Measurements from ENCODE around the gene XRCC5.

DNA sequence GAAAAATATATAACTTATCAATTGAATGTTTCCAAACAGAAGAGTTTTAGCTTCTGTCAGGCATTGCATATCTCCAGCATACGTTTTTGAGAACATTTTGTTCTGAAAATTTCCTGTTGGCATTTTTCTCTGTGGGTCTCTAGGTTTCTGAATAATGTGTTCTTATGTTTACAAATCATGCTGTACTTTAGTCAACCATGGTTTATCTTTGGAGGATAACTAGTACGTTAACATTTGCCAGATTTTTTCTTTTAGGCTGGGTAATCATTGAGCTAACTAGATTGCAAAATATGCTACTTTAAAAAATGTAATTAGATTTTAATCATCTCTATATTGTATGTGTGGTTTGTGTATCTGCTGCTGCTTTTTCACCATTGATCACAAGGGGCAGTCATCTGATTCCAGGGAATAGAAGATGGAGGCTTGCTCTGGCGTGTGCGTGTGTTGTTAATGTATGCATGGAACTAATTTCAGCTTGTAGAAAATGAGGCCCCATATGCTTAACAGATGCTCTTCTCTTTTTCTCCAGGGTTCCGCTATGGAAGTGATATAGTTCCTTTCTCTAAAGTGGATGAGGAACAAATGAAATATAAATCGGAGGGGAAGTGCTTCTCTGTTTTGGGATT is 21.3 kb downstream of the XRCC5 start:
- TF ChIP-seq, protein P1, sequence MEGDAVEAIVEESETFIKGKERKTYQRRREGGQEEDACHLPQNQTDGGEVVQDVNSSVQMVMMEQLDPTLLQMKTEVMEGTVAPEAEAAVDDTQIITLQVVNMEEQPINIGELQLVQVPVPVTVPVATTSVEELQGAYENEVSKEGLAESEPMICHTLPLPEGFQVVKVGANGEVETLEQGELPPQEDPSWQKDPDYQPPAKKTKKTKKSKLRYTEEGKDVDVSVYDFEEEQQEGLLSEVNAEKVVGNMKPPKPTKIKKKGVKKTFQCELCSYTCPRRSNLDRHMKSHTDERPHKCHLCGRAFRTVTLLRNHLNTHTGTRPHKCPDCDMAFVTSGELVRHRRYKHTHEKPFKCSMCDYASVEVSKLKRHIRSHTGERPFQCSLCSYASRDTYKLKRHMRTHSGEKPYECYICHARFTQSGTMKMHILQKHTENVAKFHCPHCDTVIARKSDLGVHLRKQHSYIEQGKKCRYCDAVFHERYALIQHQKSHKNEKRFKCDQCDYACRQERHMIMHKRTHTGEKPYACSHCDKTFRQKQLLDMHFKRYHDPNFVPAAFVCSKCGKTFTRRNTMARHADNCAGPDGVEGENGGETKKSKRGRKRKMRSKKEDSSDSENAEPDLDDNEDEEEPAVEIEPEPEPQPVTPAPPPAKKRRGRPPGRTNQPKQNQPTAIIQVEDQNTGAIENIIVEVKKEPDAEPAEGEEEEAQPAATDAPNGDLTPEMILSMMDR (IDR thresholded peaks at IDR 0.05): no peak
- TF ChIP-seq POLR2A (IDR thresholded peaks at IDR 0.05): no peak
